Measurements from ENCODE around the gene ACIN1.

DNA sequence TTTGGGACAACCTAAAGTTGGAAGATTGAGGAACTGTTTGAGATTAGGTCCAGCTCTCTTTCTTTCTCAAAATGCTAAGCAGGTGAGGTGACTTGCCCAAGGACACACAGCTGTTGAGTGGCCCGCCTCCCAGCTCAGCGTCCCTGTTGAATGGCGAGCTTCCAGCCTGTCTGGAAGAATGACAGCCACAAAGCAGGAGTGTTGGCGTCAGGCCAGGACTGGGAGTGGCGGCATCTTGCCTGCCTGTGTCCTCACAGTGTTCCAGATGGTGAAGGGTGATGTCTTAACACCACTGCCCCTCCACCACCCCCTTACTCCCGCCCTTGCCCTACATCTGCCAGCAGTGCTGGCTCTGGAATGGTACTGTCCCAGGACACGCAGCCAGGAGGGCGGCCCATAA, 28.5 kb upstream of the ACIN1 start:
- TF ChIP-seq MXI1 (IDR thresholded peaks at IDR 0.05; ENCODE audit: low read depth, low read length) (no peak), STAT3 (IDR thresholded peaks at IDR 0.05; ENCODE audit: low read depth, low read length) (no peak), GATAD2B (conservative IDR thresholded peaks at IDR 0.05; ENCODE audit: low read depth) (no peak), POLR2AphosphoS5 (IDR thresholded peaks at IDR 0.05; ENCODE audit: low read length) (no peak)

Data from GM12878 (cell line).